ENCODE results near the gene ADCY5.

The ADCY5 gene

DNA sequence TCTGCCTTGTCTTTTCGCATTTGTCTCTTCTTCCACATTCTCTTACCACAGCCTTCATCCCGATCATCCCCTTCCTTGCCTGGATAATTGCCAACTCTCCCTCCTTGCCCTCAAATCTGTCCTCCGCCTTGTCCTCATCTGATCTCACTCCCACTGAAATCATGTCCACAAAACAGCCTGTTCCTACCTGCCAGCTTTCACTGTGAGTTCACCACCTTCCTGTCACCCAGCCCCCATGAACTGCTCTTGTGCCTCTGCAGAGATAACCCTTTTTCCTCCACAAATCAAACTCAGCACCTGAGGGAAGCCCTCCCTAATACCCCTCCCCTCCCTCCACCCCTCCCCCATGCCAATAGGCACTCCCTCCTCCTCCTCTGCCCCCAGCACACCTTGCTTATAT is 4.8 kb upstream of the ADCY5 start:
- TF ChIP-seq, protein P1, sequence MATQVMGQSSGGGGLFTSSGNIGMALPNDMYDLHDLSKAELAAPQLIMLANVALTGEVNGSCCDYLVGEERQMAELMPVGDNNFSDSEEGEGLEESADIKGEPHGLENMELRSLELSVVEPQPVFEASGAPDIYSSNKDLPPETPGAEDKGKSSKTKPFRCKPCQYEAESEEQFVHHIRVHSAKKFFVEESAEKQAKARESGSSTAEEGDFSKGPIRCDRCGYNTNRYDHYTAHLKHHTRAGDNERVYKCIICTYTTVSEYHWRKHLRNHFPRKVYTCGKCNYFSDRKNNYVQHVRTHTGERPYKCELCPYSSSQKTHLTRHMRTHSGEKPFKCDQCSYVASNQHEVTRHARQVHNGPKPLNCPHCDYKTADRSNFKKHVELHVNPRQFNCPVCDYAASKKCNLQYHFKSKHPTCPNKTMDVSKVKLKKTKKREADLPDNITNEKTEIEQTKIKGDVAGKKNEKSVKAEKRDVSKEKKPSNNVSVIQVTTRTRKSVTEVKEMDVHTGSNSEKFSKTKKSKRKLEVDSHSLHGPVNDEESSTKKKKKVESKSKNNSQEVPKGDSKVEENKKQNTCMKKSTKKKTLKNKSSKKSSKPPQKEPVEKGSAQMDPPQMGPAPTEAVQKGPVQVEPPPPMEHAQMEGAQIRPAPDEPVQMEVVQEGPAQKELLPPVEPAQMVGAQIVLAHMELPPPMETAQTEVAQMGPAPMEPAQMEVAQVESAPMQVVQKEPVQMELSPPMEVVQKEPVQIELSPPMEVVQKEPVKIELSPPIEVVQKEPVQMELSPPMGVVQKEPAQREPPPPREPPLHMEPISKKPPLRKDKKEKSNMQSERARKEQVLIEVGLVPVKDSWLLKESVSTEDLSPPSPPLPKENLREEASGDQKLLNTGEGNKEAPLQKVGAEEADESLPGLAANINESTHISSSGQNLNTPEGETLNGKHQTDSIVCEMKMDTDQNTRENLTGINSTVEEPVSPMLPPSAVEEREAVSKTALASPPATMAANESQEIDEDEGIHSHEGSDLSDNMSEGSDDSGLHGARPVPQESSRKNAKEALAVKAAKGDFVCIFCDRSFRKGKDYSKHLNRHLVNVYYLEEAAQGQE (IDR thresholded peaks at IDR 0.05; ENCODE audit: insufficient read depth in 1 of 2, low read depth in 2 of 2, low read length in 2 of 2), result no peak
- TF ChIP-seq TAF1 (IDR thresholded peaks at IDR 0.05; ENCODE audit: borderline replicate concordance, insufficient read depth, low read length), result no peak
- no peak for TF ChIP-seq SIN3A (IDR thresholded peaks at IDR 0.05; ENCODE audit: borderline replicate concordance, insufficient read depth, low read length)

DNA sequence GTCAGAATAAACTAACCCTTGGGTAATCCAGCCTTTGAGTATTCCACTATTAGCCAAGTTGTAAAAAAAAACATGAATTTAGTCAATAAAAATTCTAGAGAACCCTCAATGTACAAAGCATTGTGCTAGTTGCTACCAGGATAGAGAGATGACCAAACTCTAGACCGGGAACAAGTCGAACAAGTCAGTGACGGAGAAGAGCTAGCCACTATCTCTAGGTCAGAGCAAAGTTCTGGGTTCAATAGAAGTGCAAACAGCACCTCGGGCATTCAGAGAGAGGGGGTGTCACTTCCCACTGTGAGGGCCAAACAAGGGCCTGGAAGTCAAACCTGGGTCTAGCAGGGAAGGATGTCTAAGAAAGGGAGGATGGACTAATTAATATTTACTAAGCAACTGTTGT is 2.3 kb upstream of the ADCY5 start:
- TF ChIP-seq SIN3A (IDR thresholded peaks at IDR 0.05; ENCODE audit: borderline replicate concordance, insufficient read depth, low read length) (no peak), TAF1 (IDR thresholded peaks at IDR 0.05; ENCODE audit: borderline replicate concordance, insufficient read depth, low read length) (no peak), FOXP2 (optimal IDR thresholded peaks at IDR 0.05; ENCODE audit: borderline replicate concordance, extremely low read depth, extremely low read length, insufficient read depth) (no peak), POLR2AphosphoS5 (IDR thresholded peaks at IDR 0.05; ENCODE audit: low read depth, low read length) (no peak)
- TF ChIP-seq, protein P1 (IDR thresholded peaks at IDR 0.05; ENCODE audit: insufficient read depth in 1 of 2, low read depth in 2 of 2, low read length in 2 of 2), result no peak

DNA sequence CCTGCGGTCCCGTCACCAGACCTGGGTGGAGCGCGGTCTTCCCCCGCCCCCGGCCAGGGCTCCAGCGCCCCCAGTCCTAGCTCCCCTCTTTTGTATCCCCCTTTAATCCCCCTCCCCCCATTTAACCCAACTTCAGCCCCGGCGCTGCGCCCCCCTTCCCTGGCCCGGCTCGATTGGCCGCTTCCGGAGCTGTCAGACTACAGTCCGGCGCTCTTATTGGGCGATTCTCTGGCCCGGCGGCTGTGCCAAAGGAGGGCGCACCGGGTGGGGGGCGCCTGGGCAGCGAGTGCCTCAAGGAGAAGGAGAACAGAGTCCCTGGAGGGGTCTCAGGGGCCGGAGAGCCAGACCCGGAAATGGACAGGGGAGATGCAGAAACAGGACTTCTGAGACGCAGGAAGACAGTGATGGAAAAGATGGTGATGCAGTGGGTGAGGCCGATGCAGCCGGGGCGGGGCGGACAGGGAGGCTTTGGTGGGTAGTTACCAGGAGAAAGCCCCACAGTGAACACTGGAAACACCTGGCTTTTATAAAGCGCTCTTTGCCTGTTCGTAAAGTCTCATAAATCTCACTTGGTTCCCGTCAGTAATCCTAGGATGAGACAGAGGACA is 1.2 kb upstream of the ADCY5 start:
- TF ChIP-seq SIN3A (IDR thresholded peaks at IDR 0.05; ENCODE audit: borderline replicate concordance, insufficient read depth, low read length) (no peak), POLR2AphosphoS5 (IDR thresholded peaks at IDR 0.05; ENCODE audit: low read depth, low read length) (no peak), TAF1 (IDR thresholded peaks at IDR 0.05; ENCODE audit: borderline replicate concordance, insufficient read depth, low read length) (no peak), FOXP2 (optimal IDR thresholded peaks at IDR 0.05; ENCODE audit: borderline replicate concordance, extremely low read depth, extremely low read length, insufficient read depth) (no peak)
- TF ChIP-seq, protein P1 (IDR thresholded peaks at IDR 0.05; ENCODE audit: insufficient read depth in 1 of 2, low read depth in 2 of 2, low read length in 2 of 2), result no peak

DNA sequence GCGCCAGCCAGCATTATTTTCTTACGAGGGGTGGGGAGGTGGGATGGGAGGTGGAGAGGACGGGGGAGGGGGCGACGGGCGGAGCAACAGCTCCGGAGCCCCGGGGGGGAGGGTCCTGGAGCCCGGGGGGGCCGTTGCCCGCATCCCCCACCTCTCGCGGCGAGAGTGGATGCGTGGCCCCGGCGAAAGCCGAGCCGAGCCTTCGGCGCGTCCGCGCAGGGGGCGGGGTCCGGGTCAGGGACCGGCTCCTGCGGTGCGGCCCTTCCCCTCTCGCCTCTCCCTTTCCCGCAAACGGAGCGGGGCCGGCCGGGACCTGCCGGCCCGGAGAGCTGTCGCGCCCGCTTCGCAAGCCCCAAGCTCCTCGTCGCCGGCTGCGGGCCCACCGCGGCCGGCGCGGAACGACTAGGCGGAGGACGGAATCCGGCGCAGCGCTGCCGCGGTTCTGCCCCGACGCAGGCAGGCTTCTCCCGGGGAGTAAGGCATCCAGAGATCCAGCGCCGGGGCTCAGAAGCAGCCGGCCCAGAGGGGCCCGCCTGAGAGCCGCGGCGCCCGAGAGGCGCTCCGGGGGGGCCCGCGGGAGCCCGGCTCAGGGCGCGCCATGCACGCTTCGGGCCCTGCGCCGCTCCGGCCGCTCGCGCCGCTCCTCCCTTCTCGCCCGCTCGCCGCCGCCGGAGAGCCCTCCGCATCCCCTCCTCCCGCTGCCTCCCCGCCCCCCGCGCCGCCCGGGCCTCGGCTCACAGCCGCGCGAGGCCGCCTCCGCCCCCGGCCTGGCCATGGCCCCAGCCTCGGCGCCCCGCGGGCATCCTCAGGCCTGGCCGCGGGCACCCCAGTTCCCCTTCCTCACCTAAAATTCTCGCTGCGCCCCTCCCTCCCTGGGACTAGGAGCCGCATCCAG is 459 bp upstream of the ADCY5 start:
- TF ChIP-seq TAF1 (IDR thresholded peaks at IDR 0.05; ENCODE audit: borderline replicate concordance, insufficient read depth, low read length) (no peak), POLR2AphosphoS5 (IDR thresholded peaks at IDR 0.05; ENCODE audit: low read depth, low read length) (no peak), FOXP2 (optimal IDR thresholded peaks at IDR 0.05; ENCODE audit: borderline replicate concordance, extremely low read depth, extremely low read length, insufficient read depth) (no peak), SIN3A (IDR thresholded peaks at IDR 0.05; ENCODE audit: borderline replicate concordance, insufficient read depth, low read length) (no peak)
- TF ChIP-seq, protein P1 (IDR thresholded peaks at IDR 0.05; ENCODE audit: insufficient read depth in 1 of 2, low read depth in 2 of 2, low read length in 2 of 2), result no peak

Data from PFSK-1 (cell line).